ENCODE results near the gene FAM169A. TPM values are rescaled to one million over a fixed set of nuclear protein-coding genes. Genes with fewer than 3 reads are reported as not detected.

The FAM169A gene
- total RNA-seq, 4 donors from 2014 or later, result 0.53 TPM; not detected in 3

GRCh38 chr5:74787424-74787823 is 78.8 kb downstream of the FAM169A start:
- ATAC-seq, result no peak
- TF ChIP-seq CTCF (IDR thresholded peaks at IDR 0.05 in 4 of 5, conservative IDR thresholded peaks at IDR 0.05 in 1 of 5) (no peak), POLR2A (IDR thresholded peaks at IDR 0.05) (no peak)
- Histone ChIP-seq H3K4me3 (no peak overlapping the region), H3K27ac (no peak overlapping the region), H3K27me3 (peaks cover 0 to 3% (median 0%) of the 10 kb centered on the region in 3 donors), H3K36me3 (no peaks in the 10 kb centered on the region), H3K4me1 (no peaks in the 10 kb centered on the region), H3K9me3 (no peaks in the 10 kb centered on the region)
- in situ Hi-C loops (cut with MboI; ENCODE audit: low sequenced_read_pairs in 4 of 4) (no loop called here), intact Hi-C loops (cut with DNase I; ENCODE audit: low total_unique reads) (no loop called here)
- no peak for DNase-seq

DNA sequence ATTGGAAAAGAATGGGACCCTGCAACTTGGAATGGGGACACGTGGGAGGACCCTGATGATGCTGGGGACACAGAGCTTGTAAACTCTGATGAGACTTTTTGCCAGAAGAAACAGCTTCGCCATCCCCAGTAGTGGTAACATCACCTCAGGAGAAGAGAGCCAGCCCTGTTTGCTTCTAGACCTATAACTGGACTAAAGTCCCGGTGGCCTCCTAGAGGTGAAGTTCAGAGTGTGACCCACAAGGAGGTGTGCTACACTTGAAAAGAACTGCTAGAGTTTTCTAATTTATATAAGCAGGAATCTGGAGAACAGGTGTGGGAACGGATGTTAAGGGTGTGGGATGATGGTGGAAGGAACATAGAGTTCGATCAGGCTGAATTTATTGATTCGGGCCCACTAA is 79.3 kb downstream of the FAM169A start:
- H3K4me3 ChIP-seq, result no peak overlapping the region
- H3K27me3 ChIP-seq, result peaks cover 0 to 3% (median 0%) of the 10 kb centered on the region in 3 donors
- intact Hi-C loops (cut with DNase I; ENCODE audit: low total_unique reads) (no loop called here), in situ Hi-C loops (cut with MboI; ENCODE audit: low sequenced_read_pairs in 4 of 4) (no loop called here)
- H3K4me1 ChIP-seq, result no peaks in the 10 kb centered on the region
- H3K36me3 ChIP-seq, result no peaks in the 10 kb centered on the region
- no peak for TF ChIP-seq POLR2A (IDR thresholded peaks at IDR 0.05)
- no peak for TF ChIP-seq CTCF (IDR thresholded peaks at IDR 0.05 in 4 of 5, conservative IDR thresholded peaks at IDR 0.05 in 1 of 5)
- DNase-seq (no peak), ATAC-seq (no peak)
- H3K27ac ChIP-seq, result no peak overlapping the region
- no peaks in the 10 kb centered on the region for H3K9me3 ChIP-seq

DNA sequence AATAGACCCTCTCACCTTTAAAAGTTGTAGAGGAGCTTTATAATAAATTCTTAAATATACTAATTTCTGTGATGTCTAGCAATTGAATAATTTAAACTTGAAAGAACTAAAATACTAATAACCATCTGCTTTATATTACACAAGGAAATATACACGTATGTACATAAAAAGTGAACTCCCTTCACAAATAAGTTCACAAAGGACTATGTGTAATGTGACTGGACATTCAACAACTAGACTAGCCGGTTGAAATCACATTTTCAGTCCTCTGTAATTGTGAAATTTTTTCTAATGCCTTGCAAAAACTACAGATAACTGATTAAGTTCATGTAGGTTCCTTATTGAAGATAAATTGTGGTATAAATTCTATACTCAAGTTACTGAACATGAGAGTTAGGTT is 87.6 kb downstream of the FAM169A start:
- Histone ChIP-seq H3K36me3 (peaks cover 0 to 29% of the 10 kb centered on the region in 2 donors), H3K4me3 (no peak overlapping the region), H3K4me1 (no peaks in the 10 kb centered on the region), H3K9me3 (no peaks in the 10 kb centered on the region), H3K27ac (no peak overlapping the region), H3K27me3 (no peaks in the 10 kb centered on the region)
- no peak for DNase-seq
- in situ Hi-C loops (cut with MboI; ENCODE audit: low sequenced_read_pairs in 4 of 4) (no loop called here), intact Hi-C loops (cut with DNase I; ENCODE audit: low total_unique reads) (no loop called here)
- ATAC-seq, result no peak
- no peak for TF ChIP-seq POLR2A (IDR thresholded peaks at IDR 0.05)
- no peak for TF ChIP-seq CTCF (IDR thresholded peaks at IDR 0.05 in 4 of 5, conservative IDR thresholded peaks at IDR 0.05 in 1 of 5)

- Histone ChIP-seq H3K27me3 (no peaks in the 10 kb centered on the region), H3K9me3 (no peaks in the 10 kb centered on the region), H3K4me3 (no peak overlapping the region), H3K36me3 (peaks cover 0 to 78% of the 10 kb centered on the region in 2 donors), H3K27ac (no peak overlapping the region), H3K4me1 (peaks cover 8 to 9% of the 10 kb centered on the region in 2 donors)
- in situ Hi-C loops (cut with MboI; ENCODE audit: low sequenced_read_pairs in 4 of 4), result loop anchor here in 1 of 4 donors (25.0 kb wide), 1 partner anchor 1210 kb away; the partner anchor contains the start of genes ANKRA2 and UTP15
- DNase-seq, result no peak
- TF ChIP-seq CTCF (IDR thresholded peaks at IDR 0.05 in 4 of 5, conservative IDR thresholded peaks at IDR 0.05 in 1 of 5), result no peak
- no peak for TF ChIP-seq POLR2A (IDR thresholded peaks at IDR 0.05)
- no peak for ATAC-seq
- intact Hi-C loops (cut with DNase I; ENCODE audit: low total_unique reads), result no loop called here
Measured at GRCh38 chr5:74772359-74772758, 93.8 kb downstream of the FAM169A start.

DNA sequence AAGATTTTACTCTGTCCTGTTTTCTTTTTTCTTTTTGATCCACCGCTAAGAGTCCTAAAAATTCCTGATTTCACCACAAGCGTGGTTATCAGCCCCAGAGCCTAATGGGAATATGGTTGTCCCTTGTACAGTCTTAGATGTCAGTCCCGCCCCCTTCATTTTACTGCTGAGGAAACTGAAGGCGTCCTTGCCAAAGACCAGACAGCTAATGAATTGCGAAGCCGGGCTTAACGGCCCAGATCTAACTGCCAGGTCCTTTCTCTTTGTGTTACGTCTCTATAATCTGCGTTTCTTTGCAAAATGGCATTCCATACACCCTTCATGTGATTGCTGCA is 98.6 kb downstream of the FAM169A start:
- intact Hi-C loops (cut with DNase I; ENCODE audit: low total_unique reads), result loop anchor here (1.0 to 5.0 kb wide), 3 partner anchors 569 to 1200 kb away; partner anchors contain the start of genes ANKRA2 and UTP15
- ATAC-seq (no peak), DNase-seq (no peak)
- H3K4me3 ChIP-seq, result peak overlapping the region; percentile 76 to 99 (median 97)
- H3K9me3 ChIP-seq, result no peaks in the 10 kb centered on the region
- peaks cover 25% of the 10 kb centered on the region in 2 donors for H3K4me1 ChIP-seq
- peak overlapping the region; percentile 82 to 90 (median 87) for H3K27ac ChIP-seq
- H3K36me3 ChIP-seq, result peaks cover 0 to 38% of the 10 kb centered on the region in 2 donors
- no peaks in the 10 kb centered on the region for H3K27me3 ChIP-seq
- in situ Hi-C loops (cut with MboI; ENCODE audit: low sequenced_read_pairs in 4 of 4), result loop anchor here in 1 of 4 donors (25.0 kb wide), 1 partner anchor 1205 kb away; the partner anchor contains the start of genes ANKRA2 and UTP15
- no peak for TF ChIP-seq CTCF (IDR thresholded peaks at IDR 0.05 in 4 of 5, conservative IDR thresholded peaks at IDR 0.05 in 1 of 5)
- TF ChIP-seq POLR2A (IDR thresholded peaks at IDR 0.05), result no peak

Data from gastrocnemius medialis (tissue), 4 donors.